ENCODE measurements around the gene HDDC2.

- no peak for TF ChIP-seq CTCF (conservative IDR thresholded peaks at IDR 0.05; ENCODE audit: low read depth, low read length)
- TF ChIP-seq EZH2 (IDR thresholded peaks at IDR 0.05; ENCODE audit: low read length, unreplicated experiment), result no peak
- TF ChIP-seq EZH2phosphoT487 (IDR thresholded peaks at IDR 0.05; ENCODE audit: borderline replicate concordance, low read length), result no peak
These were observed 37.3 kb downstream of the HDDC2 start for GRCh38 chr6:125264476-125264875.
